Measurements from ENCODE around the gene GPR39.

DNA sequence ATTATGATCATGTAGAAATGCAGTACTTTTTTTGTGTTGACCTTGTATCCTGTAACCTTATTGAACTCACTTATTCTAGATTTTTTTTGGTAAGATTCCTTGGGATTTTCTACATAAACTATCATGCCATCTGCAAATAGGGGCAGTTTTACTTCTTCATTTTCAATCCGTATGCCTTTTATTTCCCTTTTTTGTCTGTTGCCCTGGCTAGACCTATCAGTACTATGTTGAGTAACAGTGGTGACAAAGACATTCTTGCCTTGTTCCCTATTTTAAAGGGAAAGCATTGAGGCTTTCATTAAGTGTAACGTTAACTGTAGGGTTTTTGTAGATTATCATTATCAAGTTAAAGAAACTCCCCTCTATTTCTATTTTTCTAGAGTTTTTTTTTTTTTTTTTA is 161.1 kb downstream of the GPR39 start:
- TF ChIP-seq, protein P1, sequence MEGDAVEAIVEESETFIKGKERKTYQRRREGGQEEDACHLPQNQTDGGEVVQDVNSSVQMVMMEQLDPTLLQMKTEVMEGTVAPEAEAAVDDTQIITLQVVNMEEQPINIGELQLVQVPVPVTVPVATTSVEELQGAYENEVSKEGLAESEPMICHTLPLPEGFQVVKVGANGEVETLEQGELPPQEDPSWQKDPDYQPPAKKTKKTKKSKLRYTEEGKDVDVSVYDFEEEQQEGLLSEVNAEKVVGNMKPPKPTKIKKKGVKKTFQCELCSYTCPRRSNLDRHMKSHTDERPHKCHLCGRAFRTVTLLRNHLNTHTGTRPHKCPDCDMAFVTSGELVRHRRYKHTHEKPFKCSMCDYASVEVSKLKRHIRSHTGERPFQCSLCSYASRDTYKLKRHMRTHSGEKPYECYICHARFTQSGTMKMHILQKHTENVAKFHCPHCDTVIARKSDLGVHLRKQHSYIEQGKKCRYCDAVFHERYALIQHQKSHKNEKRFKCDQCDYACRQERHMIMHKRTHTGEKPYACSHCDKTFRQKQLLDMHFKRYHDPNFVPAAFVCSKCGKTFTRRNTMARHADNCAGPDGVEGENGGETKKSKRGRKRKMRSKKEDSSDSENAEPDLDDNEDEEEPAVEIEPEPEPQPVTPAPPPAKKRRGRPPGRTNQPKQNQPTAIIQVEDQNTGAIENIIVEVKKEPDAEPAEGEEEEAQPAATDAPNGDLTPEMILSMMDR (IDR thresholded peaks at IDR 0.05; ENCODE audit: extremely low read depth in 1 of 2, insufficient read depth in 1 of 2, low read depth in 1 of 2, low read length in 2 of 2), result no peak
- TF ChIP-seq EZH2 (IDR thresholded peaks at IDR 0.05; ENCODE audit: borderline replicate concordance, low read depth, low read length, severe bottlenecking), result no peak
- TF ChIP-seq POLR2A (IDR thresholded peaks at IDR 0.05; ENCODE audit: low read depth, low read length), result no peak
- TF ChIP-seq POLR2AphosphoS5 (IDR thresholded peaks at IDR 0.05; ENCODE audit: insufficient read depth, low read depth, low read length), result no peak
- TF ChIP-seq, protein P2, sequence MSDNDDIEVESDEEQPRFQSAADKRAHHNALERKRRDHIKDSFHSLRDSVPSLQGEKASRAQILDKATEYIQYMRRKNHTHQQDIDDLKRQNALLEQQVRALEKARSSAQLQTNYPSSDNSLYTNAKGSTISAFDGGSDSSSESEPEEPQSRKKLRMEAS (IDR thresholded peaks at IDR 0.05; ENCODE audit: insufficient read depth, insufficient read length), result no peak
